Measurements from ENCODE around the gene SLC25A34.

DNA sequence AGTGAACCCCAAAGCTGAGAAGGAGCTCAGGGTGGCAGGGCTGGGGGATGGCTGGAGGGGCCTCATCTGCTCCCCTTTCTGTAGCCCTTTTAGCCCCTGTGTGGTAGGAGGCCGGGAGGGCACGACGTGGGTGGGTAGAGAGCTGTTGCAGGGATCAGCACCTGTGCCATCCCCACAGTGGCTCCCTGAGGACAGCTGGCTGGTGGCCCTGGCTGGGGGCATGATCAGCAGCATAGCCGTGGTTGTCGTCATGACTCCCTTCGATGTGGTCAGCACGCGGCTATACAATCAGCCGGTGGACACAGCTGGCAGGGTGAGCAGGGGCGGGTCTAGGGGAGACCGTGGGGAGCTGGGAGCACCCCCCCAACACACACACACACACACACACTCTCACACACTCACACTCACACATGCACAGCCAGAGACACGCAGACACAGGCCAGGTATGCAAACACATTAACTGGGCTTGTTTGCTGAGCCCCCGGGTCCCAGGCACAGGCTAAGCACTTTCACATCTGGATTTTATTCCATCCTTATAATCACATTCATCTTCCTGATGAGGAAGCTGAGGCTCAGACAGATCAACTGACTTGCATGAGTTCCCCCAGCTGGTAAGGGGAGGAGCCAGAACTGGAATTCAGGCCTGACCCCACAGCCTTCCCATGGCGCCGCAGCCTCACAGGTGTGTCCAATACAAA is 2.5 kb downstream of the SLC25A34 start:
- TF ChIP-seq YY1 (IDR thresholded peaks at IDR 0.05; ENCODE audit: low read depth, low read length) (no peak), EED (IDR thresholded peaks at IDR 0.05; ENCODE audit: low read depth) (no peak), FOXM1 (IDR thresholded peaks at IDR 0.05; ENCODE audit: low read depth, low read length) (no peak), EP300 (IDR thresholded peaks at IDR 0.05; ENCODE audit: borderline replicate concordance in 1 of 2, control insufficient read depth in 1 of 2, low read depth in 2 of 2, low read length in 2 of 2) (no peak), TCF7 (IDR thresholded peaks at IDR 0.05; ENCODE audit: borderline replicate concordance) (no peak)

All from GM12878 (cell line).